Activated CD8-positive, alpha-beta memory T cell treated with anti-CD3 and anti-CD28 coated beads, Interleukin-2, amount 10 ng/mL, durations not matched to agents 7 days and 5 days (primary cell): ENCODE results near the gene MYO18A. TPM values are rescaled to one million over a fixed set of nuclear protein-coding genes. Genes with fewer than 3 reads are reported as not detected.

Experiments used
- ATAC-seq: fragments of 150-1000 bp; cut with Tn5 transposase; one replicate; pipeline ENCODE4 v1.10.0; 2021; ENCODE audit warnings: moderate library complexity
- CTCF ChIA-PET: fragments of 350-600 bp; sonication (Branson Sonifier 250); formaldehyde crosslinking; loops from one replicate; lab custom pipeline; 2021; ENCODE audit warnings: antibody characterized with exemption; lab: Charles Lee
- DNase-seq: peaks from one replicate; pipeline ENCODE4 v3.0.0-alpha.2; 2020
- H3K27ac Mint-ChIP-seq: one replicate; pipeline ENCODE4 v1.8.0; 2021; ENCODE audit warnings: mild to moderate bottlenecking, mixed read lengths
- H3K27me3 Mint-ChIP-seq: one replicate; pipeline ENCODE4 v1.8.0; 2021; ENCODE audit warnings: mixed read lengths
- H3K36me3 Mint-ChIP-seq: one replicate; pipeline ENCODE4 v1.8.0; 2021; ENCODE audit warnings: mild to moderate bottlenecking, mixed read lengths
- H3K4me1 Mint-ChIP-seq: one replicate; pipeline ENCODE4 v1.8.0; 2021; ENCODE audit warnings: mixed read lengths
- H3K4me3 Mint-ChIP-seq: one replicate; pipeline ENCODE4 v1.8.0; 2021; ENCODE audit warnings: mild to moderate bottlenecking, moderate library complexity, mixed read lengths
- H3K9me3 Mint-ChIP-seq: one replicate; pipeline ENCODE4 v1.8.0; 2022; ENCODE audit warnings: low read depth, mixed read lengths
- total RNA-seq, 2 experiments: library from RNA; stranded (reverse); gene quantifications; one replicate each; pipeline ENCODE4 v1.2.3, GENCODE V29; 2021

MYO18A gene
- total RNA-seq, 2 experiments from 2014 or later = 67.7 to 85.8 TPM

DNA sequence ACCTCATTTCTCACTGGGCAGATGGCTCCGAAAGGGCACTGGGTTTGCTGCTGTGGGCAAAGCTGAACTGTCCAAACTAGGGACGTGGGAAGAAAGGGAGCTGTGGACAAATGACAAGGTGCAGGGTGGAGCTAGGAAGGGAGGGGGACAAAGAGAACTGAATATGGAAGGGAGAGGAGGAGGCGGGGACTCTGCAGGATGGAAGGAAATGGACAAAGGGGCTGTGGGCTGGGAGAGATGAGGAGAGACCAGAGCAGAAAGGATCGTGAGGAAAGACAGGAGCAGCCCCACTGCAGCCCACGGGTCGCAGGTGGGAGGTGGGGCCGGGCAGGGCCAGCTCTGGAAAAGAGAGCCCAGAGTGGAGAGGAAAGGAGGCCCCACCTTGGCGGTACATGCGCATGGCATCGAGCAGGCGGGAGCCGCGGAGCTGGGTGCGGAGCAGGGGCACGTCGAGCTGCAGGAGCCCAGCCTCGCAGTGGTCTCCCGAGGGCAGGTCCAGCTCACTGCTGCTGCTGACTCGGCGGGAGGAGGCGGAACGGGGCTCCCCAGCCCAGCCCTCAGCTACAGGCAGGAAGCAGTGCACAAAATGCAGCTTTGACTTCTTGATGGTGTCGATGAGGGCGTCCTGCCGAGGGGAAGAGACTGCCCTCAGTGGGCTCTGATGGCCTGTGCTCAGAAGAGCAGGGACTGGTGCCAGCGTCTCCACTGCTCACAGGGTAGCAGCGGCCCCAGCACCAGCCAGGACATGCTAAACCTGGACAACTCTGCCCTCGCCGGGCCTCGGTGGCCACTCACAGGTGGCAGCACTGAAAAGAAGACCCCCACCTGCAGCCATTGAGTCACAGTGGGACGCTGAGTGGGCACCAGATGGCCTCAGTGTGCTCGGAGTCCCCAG, 70.5 kb downstream of the MYO18A start:
- CTCF ChIA-PET = interaction anchor here (1.0 to 11.3 kb wide), 3 partner anchors 109 to 156 kb away, joined by 3 to 337 read pairs (median 6); no protein-coding TSS in a partner anchor
- H3K27ac Mint-ChIP-seq = no peak overlapping the region
- ATAC-seq (no peak), DNase-seq (no peak)
- no peaks in the 10 kb centered on the region for H3K4me1 Mint-ChIP-seq
- no peaks in the 10 kb centered on the region for H3K9me3 Mint-ChIP-seq
- H3K4me3 Mint-ChIP-seq = no peak overlapping the region
- no peaks in the 10 kb centered on the region for H3K27me3 Mint-ChIP-seq
- peaks cover 17% of the 10 kb centered on the region for H3K36me3 Mint-ChIP-seq

DNA sequence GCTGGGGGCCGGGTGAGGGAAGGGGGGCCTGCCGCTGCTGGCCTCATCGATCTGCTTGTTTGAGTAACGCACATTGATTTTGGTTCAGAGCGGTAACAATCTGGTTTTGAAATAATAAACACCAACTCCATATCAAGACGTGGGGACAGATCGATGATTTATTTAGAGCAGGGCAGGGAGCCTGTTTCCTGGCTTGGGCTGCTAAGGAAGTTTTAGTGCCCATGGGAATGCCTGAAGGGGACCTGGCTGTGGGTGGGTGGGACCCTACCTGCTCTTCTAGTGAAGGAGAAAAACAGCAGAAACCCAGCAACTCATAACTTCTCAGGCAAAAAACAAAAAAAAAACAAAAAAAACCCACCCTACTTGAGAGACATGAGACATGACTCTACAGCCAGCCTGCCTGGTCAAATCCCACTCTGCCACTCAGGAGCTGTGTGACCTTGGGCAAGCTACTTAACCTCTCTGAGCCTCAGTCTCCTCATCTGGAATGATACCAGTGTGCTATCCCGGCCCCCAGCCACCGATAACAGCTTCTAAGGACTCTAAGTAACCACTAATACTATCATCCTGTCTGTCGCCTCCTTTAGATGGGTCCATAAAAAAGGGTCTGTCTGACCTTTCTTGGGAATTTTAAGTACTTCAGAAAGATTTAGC, 71.2 kb downstream of the MYO18A start:
- no peak for ATAC-seq
- H3K27me3 Mint-ChIP-seq = no peaks in the 10 kb centered on the region
- peaks cover 19% of the 10 kb centered on the region for H3K36me3 Mint-ChIP-seq
- no peak overlapping the region for H3K4me3 Mint-ChIP-seq
- H3K27ac Mint-ChIP-seq = no peak overlapping the region
- no peaks in the 10 kb centered on the region for H3K4me1 Mint-ChIP-seq
- H3K9me3 Mint-ChIP-seq = no peaks in the 10 kb centered on the region
- CTCF ChIA-PET = interaction anchor here (1.4 to 11.3 kb wide), 3 partner anchors 7 to 156 kb away, joined by 6 to 337 read pairs (median 13); no protein-coding TSS in a partner anchor
- DNase-seq = no peak

- no peaks in the 10 kb centered on the region for H3K9me3 Mint-ChIP-seq
- peaks cover 19% of the 10 kb centered on the region for H3K36me3 Mint-ChIP-seq
- CTCF ChIA-PET = interaction anchor here (1.4 to 4.1 kb wide), 3 partner anchors 8 to 155 kb away, joined by 6 to 17 read pairs (median 13); no protein-coding TSS in a partner anchor
- no peak for DNase-seq
- ATAC-seq = no peak
- H3K4me1 Mint-ChIP-seq = no peaks in the 10 kb centered on the region
- H3K4me3 Mint-ChIP-seq = no peak overlapping the region
- H3K27ac Mint-ChIP-seq = no peak overlapping the region
- no peaks in the 10 kb centered on the region for H3K27me3 Mint-ChIP-seq
Measured at GRCh38 chr17:29107933-29108822, 72.0 kb downstream of the MYO18A start.

- CTCF ChIA-PET = interaction anchor here (0.7 to 4.1 kb wide), 3 partner anchors 9 to 142 kb away, joined by 3 to 17 read pairs (median 13); no protein-coding TSS in a partner anchor
- Mint-ChIP-seq H3K27me3 (no peaks in the 10 kb centered on the region), H3K27ac (peak overlapping the region; percentile 27), H3K36me3 (peaks cover 18% of the 10 kb centered on the region), H3K4me1 (no peaks in the 10 kb centered on the region), H3K4me3 (no peak overlapping the region), H3K9me3 (no peaks in the 10 kb centered on the region)
- DNase-seq (no peak), ATAC-seq (no peak)
Measured at GRCh38 chr17:29107084-29107483, 73.1 kb downstream of the MYO18A start.

DNA sequence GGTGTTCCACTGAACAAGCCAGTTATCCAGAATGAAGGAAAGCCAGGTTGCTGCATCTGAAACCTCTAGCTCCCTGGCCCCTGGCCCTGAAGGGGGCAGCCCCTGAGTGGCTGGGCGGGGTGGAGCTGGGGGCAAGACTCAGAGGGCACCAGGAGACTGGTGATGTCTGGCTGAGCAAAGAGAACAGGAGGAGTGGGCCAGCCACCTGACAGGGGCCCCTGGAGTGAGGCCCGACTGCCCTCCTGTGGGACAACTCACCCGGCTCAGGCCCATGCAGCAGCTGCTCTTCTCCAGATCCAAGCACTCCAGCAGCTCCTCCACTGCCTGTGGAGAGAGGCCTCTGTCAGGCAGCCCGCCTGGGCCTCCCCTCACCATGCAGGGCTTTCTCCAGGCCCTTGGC, 76.9 kb downstream of the MYO18A start:
- H3K9me3 Mint-ChIP-seq = no peaks in the 10 kb centered on the region
- no peaks in the 10 kb centered on the region for H3K4me1 Mint-ChIP-seq
- ATAC-seq (no peak), DNase-seq (no peak)
- H3K27ac Mint-ChIP-seq = no peak overlapping the region
- no peaks in the 10 kb centered on the region for H3K27me3 Mint-ChIP-seq
- CTCF ChIA-PET = interaction anchor here (3.8 kb wide), 1 partner anchor 14 kb away, joined by 22 read pairs; no protein-coding TSS in a partner anchor
- no peak overlapping the region for H3K4me3 Mint-ChIP-seq
- peaks cover 8% of the 10 kb centered on the region for H3K36me3 Mint-ChIP-seq

DNA sequence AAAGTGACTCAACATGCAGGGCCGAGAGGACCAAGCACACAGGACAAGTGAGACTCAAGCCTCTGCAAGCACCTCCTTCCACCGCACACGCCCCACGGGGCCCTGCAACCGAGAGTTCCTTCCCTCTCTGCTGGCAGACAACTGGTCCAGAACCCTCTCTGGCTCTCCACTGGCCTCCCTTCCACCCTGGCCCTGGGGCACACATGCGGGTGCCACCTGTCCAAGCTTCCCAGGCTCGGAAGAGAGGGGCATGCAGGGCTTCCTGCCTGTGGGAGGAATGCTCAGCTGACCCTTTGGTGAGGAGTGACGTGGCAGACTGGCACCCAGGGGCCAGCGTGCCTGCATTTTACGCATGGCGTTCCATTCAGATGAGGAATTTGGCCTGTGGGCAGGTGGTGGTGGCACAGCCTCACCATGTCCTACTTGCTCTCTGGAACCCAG, 77.4 kb downstream of the MYO18A start:
- H3K36me3 Mint-ChIP-seq = peaks cover 6% of the 10 kb centered on the region
- no peak for ATAC-seq
- no peaks in the 10 kb centered on the region for H3K9me3 Mint-ChIP-seq
- H3K4me1 Mint-ChIP-seq = no peaks in the 10 kb centered on the region
- CTCF ChIA-PET = interaction anchor here (1.0 to 3.8 kb wide), 3 partner anchors 9 to 376 kb away, joined by 3 to 22 read pairs (median 11); partner anchors contain the start of gene TLCD1
- DNase-seq = no peak
- H3K27me3 Mint-ChIP-seq = no peaks in the 10 kb centered on the region
- H3K27ac Mint-ChIP-seq = no peak overlapping the region
- H3K4me3 Mint-ChIP-seq = no peak overlapping the region

- Mint-ChIP-seq H3K27me3 (no peaks in the 10 kb centered on the region), H3K4me1 (no peaks in the 10 kb centered on the region), H3K36me3 (peaks cover 8% of the 10 kb centered on the region), H3K4me3 (no peak overlapping the region), H3K9me3 (no peaks in the 10 kb centered on the region), H3K27ac (no peak overlapping the region)
- CTCF ChIA-PET = interaction anchor here (1.0 to 3.8 kb wide), 3 partner anchors 10 to 375 kb away, joined by 3 to 22 read pairs (median 11); partner anchors contain the start of gene TLCD1
- ATAC-seq (no peak), DNase-seq (no peak)
Measured at GRCh38 chr17:29102046-29102445, 78.2 kb downstream of the MYO18A start.

DNA sequence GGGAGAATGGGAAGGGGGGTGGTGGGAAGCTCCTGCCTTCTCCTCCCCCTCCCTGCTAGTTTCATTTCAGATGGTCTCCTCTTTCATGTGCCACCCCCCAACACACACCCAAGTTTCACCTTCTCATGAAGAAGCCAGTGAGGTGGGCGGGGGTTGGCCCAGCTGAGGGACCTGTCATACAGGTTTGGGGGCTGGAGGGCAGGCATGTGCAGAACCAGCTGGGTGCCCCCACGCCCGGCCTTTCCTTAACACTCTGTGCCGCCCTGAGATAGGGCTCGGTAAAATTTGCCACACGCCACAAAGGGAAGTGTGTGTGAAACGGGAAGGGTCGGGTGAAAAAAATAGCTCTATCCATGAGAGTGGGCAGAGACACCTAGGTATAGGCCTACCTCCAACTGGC, 79.9 kb downstream of the MYO18A start:
- no peak for ATAC-seq
- H3K36me3 Mint-ChIP-seq = peaks cover 5% of the 10 kb centered on the region

DNA sequence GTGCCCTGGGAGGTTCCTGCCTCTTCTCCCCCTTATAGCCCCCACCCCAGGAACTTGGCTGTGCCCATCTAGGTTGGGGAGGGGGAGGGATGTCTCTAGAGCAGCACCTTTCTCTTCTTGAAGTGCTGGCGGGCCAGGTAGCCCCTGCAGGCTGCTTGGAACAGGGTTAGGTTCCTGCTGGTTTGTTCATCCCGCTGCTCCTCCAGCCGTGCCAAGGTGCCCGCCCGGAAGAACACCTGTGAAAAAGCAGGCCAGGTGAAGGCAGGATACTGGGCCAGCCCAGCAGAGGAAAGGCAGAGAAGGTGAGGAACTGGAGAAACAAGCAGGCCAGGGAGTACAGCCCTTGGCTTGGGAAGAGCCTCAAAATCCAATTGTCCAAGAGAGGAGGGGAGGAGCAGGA, 80.7 kb downstream of the MYO18A start:
- Mint-ChIP-seq H3K4me1 (no peaks in the 10 kb centered on the region), H3K4me3 (no peak overlapping the region), H3K27me3 (no peaks in the 10 kb centered on the region), H3K9me3 (no peaks in the 10 kb centered on the region), H3K27ac (no peak overlapping the region), H3K36me3 (peaks cover 5% of the 10 kb centered on the region)
- DNase-seq = no peak
- CTCF ChIA-PET = no interaction called here
- ATAC-seq = no peak

More for the DNA sequence above, 79.9 kb downstream of the MYO18A start:
- no peaks in the 10 kb centered on the region for H3K4me1 Mint-ChIP-seq
- DNase-seq = no peak
- H3K4me3 Mint-ChIP-seq = no peak overlapping the region
- CTCF ChIA-PET = interaction anchor here (1.4 to 3.8 kb wide), 4 partner anchors 8 to 134 kb away, joined by 4 to 22 read pairs (median 8); no protein-coding TSS in a partner anchor
- H3K27ac Mint-ChIP-seq = peak overlapping the region; percentile 27
- H3K27me3 Mint-ChIP-seq = no peaks in the 10 kb centered on the region
- H3K9me3 Mint-ChIP-seq = no peaks in the 10 kb centered on the region

- H3K9me3 Mint-ChIP-seq = no peaks in the 10 kb centered on the region
- H3K4me1 Mint-ChIP-seq = no peaks in the 10 kb centered on the region
- CTCF ChIA-PET = interaction anchor here (2.3 kb wide), 1 partner anchor 130 kb away, joined by 9 read pairs; no protein-coding TSS in a partner anchor
- H3K27ac Mint-ChIP-seq = no peak overlapping the region
- H3K4me3 Mint-ChIP-seq = no peak overlapping the region
- peaks cover 2% of the 10 kb centered on the region for H3K36me3 Mint-ChIP-seq
- no peaks in the 10 kb centered on the region for H3K27me3 Mint-ChIP-seq
- no peak for ATAC-seq
- no peak for DNase-seq
Measured at GRCh38 chr17:29096094-29096493, 84.1 kb downstream of the MYO18A start.

- H3K27ac Mint-ChIP-seq = no peak overlapping the region
- no peaks in the 10 kb centered on the region for H3K9me3 Mint-ChIP-seq
- CTCF ChIA-PET = interaction anchor here (2.3 kb wide), 1 partner anchor 130 kb away, joined by 9 read pairs; no protein-coding TSS in a partner anchor
- no peak overlapping the region for H3K4me3 Mint-ChIP-seq
- no peak for DNase-seq
- no peaks in the 10 kb centered on the region for H3K4me1 Mint-ChIP-seq
- peaks cover 2% of the 10 kb centered on the region for H3K36me3 Mint-ChIP-seq
- ATAC-seq = no peak
- H3K27me3 Mint-ChIP-seq = no peaks in the 10 kb centered on the region
Measured at GRCh38 chr17:29095439-29095838, 84.8 kb downstream of the MYO18A start.

DNA sequence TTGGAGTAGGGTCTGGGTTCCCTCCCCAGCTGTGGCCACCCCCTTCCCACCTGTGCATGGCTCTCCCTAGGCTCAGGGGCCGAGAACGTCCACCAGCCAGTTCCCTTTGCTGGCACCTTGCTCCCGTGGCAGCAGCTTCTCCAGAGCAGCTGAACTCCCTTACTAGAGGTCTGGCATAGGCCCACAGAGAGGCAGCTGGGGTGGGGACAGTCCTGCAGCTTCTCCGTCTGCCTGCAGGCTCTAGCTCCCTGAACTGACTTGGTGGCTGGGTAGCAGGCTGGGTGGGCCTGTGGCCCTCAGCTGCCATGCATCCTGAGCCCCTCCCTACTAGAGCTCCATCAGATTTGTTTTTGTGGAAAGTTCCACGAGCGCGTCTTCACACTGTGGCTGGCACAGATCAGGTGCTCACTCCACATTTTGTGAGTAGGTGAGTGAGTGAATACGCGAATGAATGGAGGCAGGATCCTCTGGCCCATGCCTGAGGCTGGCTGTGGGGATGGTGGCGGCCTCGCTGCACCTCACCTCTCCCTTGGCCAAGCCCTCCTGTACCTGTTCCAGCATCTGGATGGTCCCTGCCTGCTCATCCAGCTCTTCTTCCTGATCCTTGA, 86.0 kb downstream of the MYO18A start:
- no peaks in the 10 kb centered on the region for H3K27me3 Mint-ChIP-seq
- H3K4me3 Mint-ChIP-seq = no peak overlapping the region
- H3K36me3 Mint-ChIP-seq = peaks cover 4% of the 10 kb centered on the region
- no peaks in the 10 kb centered on the region for H3K4me1 Mint-ChIP-seq
- DNase-seq (no peak), ATAC-seq (no peak)
- H3K27ac Mint-ChIP-seq = no peak overlapping the region
- H3K9me3 Mint-ChIP-seq = no peaks in the 10 kb centered on the region
- CTCF ChIA-PET = interaction anchor here (1.5 to 2.3 kb wide), 2 partner anchors 22 to 129 kb away, joined by 4 to 9 read pairs; no protein-coding TSS in a partner anchor
